GM18907 (cell line): ENCODE data around the gene EFCAB8.

Experiments
- ATAC-seq: cut with Tn5 transposase; IDR thresholded peaks from one replicate; pipeline ENCODE4 v1.9.1; 2021; ENCODE audit warnings: mild to moderate bottlenecking, moderate library complexity; ENCODE audit not compliant: unreplicated experiment

Gene EFCAB8

DNA sequence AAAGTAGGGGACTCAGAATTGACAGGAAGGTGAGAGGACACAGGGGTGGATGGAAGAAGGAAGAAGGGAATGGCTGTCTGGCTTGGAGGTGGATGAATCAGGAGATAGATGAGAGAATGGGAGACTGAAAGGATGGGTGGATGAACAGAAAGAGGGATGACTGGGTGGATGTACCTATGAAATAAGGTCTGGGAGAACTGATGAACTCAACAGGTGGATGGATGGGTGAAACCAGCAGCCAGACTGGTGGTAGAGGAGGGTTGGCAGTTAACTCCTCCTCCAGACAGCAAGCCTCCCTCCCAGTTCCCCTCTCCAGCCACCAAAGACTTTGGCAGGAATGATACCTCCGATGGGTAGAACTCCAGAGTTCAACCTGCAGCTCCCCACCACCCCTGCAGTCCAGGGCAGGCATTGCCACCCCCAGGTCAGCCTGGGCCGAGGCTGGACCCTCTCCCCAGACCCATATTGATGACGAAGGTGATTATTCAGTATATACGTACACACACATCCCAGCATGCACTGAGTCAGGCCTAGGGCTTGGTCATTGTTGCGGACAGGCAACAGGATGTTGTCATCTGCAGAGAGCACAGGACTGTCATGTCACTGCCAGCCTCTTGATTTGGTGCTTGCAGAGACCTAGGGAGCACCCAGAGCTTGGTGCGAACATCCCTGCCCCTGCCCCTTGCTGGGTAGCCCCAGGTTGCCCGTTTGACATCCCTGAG lies 143.5 kb downstream of the EFCAB8 start:
- ATAC-seq = no peak

DNA sequence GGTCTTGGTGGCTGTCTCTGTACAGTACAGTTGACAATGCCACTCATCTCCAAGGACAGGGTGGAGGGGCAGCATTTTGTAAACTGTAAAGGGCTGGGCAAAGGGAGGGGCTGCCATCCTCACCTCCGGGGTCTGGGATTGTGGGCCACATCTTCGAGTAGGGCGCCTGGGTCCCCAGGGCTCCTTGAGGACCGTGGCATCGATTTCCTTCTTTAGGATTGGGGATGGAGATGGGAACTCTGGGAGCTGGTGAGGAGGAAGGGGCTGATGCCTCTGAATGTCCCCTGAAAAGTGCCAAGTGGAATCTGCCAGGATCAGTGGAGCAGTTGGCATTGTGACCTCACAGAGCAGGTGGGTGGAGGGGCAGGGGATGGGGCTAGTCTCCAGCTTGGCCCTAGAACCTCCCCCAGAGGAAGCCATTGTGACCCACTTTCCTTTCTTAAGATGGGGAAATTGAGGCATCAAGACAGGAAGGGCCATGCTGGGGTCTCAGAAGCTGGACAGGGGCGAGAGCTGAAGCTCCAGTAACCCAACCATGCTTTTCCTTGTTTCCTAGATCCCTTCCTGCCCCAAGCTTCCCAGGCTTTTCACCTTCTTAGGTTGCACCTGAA lies 145.5 kb downstream of the EFCAB8 start, which contains the start of gene SUN5:
TSS of gene SUN5 (minus strand) at position 293 of the 611 bp plus-strand sequence. CDS start at position 200, 93 bp downstream.
- no peak for ATAC-seq

DNA sequence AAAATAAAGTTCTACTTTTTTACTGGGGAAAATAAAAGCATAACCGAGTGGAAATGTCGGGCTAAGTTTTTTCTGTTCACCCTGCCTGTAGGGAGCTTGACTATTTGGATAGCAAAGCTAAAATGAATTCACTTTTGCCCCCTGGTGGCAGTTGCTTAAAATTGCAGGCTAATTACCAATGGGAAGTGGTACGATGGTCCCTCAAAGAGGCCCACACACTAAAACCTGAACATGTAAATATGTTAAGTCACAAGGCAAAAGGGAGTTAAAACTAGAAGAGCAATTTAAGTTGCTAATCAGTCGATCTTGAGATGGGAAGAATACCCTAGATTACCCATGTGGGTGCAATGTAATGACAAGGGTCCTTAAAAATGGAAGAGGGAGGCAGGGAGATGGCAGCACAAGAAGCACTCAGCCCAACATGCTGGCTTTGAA lies 146.4 kb downstream of the EFCAB8 start:
- no peak for ATAC-seq

DNA sequence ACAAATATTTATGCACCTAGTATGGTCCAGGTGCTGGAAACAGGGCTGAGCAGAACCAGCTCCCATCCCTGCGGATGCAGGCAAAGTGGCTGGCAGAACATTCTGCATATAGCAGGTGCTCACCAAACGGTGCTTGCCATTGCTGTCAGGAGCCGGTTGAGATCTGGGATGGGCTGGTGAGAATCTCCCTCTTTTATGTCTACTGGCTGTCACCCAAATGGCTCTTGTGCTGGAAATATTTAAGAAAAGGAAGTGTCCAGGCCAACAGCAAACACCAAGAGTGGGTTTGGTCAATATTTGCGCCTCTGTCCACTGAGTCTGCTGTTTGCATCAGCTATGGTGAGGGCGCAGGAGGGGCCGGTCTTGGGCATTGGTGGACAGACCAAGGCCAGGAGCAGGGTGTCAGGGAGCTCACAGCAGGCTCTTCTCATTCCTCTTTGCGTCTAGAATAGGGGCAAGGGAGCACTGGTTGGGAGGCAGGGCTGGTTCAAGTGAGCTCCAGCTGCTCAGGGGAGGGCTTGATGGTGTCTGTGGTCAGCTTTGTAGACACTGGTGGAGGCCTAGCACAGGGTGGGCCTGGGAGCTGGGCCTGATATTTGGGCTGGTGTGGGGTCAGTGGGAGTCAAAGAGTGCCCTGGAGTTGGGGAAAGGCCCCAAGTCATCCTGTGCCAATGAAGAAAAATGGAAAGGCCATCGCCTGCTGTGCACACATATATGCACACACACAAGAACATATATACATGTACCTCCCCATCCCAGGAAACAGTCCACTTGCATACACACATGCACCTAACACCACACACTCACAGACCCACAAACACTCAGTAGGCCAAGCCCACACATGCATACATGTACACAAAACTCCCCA lies 147.4 kb downstream of the EFCAB8 start:
- ATAC-seq = no peak

DNA sequence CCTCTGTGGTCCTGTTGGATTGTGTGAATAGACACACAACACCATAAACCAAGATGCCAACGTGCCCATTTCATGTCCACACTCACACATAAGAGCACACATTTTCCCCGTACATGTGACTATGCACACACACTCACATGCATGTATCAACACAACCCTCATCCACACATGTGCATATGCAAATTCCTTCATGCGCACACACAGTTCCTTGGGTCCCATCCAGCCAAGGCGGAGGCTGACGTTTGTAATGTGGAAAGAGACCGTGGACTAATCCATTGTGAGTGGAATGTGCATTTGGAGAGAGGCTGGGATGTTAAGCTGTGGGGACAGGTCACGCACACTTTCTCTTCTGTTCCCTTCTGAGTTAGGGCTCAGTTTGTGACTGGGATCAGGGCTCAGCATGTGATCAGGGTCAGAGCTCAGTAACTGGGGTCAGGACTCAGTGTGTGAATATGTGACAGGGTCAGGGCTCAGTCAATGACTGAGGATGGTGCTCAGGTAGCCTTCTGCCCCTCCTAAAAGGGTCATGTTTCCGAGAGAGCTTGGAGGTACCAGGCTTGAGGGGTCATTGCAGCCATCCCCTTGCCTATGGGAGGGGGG lies 148.2 kb downstream of the EFCAB8 start:
- no peak for ATAC-seq

DNA sequence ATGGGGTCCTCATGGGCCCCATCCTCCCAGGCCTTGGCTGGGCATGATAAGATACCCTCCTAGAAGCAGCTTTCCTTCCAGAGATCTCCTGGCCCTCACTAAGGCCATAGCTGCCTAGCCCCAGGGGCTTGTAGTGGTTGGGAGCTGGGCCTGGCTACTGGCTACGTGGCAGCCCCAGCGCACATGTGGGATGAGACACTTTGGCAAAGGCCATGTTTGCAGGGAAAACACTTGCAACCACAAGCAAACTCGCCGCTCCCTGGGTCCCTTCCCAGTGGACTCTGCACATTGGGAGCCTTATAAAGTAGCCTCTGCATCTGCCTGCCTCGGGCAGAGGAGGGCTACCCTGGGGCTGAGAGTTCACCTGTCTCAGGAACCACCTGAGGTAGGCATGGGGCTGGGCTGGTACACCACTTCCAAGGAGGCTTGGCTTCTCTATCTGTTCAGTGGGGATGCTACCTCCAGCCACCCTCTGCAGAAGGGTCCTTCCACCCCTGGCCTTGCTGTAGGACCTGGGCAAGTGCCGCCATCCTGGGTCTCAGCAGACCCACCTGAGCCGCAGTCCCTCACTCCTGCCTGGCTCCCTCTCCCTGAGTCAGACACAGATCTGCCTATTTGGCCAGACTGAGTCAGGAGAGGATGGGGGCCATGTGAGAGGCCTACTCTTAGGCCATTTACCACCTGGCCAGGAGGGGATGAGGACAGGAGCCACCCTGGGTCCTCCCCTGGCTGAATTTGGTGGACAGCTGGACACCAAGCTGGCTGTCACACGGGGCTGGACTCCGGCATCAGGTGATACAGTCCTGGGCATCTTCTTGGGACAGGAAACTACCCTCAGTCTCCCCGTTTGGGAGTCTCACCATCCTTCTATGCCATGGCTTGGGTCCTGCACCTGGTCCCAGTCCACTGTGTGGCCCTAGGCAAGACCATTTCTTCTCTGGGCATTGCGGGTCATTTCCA lies 148.9 kb downstream of the EFCAB8 start, which contains the start of gene BPIFB2:
TSS of gene BPIFB2 (plus strand) at position 329 of the 960 bp plus-strand sequence. CDS start 871 bp downstream, outside the sequence.
- no peak for ATAC-seq

DNA sequence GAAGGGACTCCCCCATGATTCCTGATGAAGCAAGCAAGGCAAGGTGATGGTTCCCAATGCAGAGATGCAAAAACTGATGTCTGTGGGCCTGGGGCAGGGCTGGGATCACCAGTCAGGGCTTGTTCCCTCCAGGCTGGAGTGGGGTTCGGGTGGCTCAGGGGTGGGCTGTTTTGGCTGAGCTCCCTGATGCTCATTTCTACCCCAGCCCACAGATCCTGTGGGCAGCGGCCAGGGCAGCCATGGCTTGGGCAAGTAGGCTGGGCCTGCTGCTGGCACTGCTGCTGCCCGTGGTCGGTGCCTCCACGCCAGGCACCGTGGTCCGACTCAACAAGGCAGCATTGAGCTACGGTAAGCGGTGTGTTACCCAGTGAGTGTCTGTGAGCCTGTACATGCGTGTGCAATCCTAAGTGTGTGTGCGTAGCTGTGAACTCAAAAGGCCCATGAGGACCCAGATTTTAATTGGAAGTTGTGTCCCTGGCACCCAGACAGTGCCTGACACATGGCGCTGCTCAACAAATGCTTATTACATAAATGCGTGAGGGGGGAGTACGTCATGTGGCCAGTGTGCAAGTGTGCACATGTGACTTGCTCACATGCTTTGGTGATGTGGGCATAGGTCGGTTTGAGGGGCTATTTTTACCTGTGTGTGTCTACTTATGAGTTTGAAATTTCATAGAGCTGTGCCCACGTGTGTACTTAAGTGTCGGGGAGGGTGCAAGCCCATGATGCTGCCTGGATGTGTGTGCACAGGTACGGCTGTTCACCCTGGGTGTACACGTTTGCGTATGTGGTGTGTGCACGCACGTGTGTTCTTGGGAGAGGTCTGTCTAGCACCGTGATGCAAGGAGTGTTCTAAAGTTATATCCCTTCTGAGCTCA lies 149.9 kb downstream of the EFCAB8 start:
- no peak for ATAC-seq

DNA sequence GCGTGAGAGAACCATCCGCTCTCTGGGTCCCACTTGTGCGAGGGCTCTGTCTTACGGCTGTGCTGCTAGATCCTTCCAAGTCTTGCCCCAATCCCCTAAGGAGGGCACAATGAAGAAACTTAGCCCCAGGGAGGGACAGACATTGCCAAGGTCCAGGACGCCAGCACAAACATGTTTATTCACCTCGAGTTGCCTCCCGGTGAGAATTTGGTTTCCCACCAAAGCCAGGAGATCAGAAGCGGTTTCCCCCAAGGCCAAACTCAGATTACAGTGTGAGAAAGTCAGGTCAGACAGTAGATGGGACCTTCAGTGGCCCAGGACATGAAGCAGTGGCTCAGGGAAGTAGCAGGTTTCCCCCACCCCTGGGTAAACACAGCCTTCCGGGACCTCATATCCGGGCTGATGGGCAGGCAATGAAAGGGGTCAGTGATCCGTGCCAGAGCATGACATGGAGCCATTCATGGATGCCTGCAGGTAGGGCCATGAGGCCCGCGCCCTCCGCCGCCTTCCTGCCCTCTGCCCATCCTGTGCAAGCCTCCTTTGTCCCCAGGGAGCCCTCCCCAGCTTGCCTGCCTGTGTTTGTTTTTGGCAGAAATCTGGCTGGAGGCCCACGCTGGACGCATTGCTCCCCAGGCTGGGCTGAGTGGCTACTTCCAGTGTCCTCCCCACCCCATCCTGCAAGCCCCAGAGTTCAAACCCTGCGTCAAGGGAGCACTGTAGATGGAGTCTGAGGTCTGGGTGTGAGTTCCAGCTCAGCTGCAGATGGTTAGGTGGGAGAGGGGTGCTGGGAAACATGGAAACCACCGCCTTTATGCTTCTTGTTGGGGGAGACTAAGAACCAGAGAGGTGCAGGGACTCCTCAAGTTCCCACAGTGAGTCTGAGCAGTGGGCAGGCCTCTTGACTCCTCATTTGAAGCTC lies 150.8 kb downstream of the EFCAB8 start:
- no peak for ATAC-seq

DNA sequence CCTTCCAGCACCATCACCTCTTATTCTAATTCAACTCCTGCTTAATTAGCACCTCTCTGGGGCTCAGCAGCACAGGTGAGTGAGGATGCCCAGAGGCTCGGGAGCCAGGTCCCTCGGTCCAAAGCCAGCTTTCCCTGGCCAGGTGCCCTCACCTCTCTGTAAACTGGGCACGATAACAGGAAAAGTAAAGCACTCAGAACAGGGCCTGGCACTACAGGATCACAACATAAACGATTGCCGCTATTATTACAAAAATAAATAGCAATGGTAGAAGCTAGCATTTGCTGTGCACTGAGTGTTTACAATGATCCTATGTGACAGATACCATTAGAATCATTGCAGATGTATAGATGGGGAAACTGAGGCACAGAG lies 151.4 kb downstream of the EFCAB8 start:
- no peak for ATAC-seq

DNA sequence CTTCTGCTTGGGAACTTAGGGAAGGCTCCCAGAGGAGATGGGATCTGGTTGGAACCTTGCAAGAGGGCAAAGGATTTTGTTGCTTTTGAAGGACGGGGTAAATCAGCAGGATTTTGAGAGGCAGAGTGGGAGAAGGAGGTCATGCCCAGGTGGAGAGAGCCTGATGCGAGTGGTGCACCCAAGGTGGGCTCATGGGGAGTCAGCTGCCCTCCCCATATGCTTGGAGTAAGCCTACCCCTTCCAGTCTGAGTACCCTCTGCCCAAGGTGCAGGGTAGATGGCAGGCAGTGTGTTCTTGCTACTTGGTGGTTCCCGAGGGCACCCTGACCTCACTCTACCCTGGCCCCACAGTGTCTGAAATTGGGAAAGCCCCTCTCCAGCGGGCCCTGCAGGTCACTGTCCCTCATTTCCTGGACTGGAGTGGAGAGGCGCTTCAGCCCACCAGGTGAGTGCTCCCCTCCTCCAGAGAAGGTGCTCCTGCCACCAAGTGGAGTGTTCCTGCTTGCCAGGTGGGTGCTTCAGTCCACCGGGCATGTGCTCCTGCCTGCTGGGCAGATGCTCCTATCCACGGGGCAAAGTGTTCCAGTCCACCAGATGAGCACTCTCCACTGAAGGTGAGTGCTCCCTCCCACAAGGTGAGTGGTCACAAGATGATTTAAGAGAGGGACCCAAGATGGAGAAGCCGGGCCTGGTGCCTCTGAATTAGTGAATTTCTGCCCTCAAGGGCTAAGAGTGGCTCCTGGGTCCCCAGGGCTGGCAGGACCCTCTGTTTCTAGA lies 152.1 kb downstream of the EFCAB8 start:
- no peak for ATAC-seq
